Endothelial cell of umbilical vein (primary cell): ENCODE measurements around the gene KRTAP12-3. TPM values are rescaled to one million over a fixed set of nuclear protein-coding genes. Genes with fewer than 3 reads are reported as not detected.
"Not testable (repeated sequence)": the region's sequence is repeated elsewhere in the genome, so short reads cannot be mapped to it uniquely, and the experiment has no call there.

Source experiments
- BruUV-seq: library from RNA; stranded (reverse); fragments of 400-500 nt; replicated peaks from 2 replicates; lab custom pipeline; 2021; lab: Mats Ljungman, UMichigan
- CTCF ChIA-PET: fragments of 300-600, 350-600 bp; sonication (Branson Sonifier 250); formaldehyde crosslinking; loops from one replicate; lab custom pipeline; 2021; ENCODE audit warnings: antibody characterized with exemption, inconsistent platforms; lab: Charles Lee
- POLR2A ChIA-PET: fragments of 300-600, 350-600 bp; sonication (Branson Sonifier 250); formaldehyde crosslinking; loops from one replicate; lab custom pipeline; 2021; ENCODE audit warnings: antibody characterized with exemption, inconsistent platforms; lab: Charles Lee
- DNase-seq: peaks from one replicate; pipeline ENCODE4 v3.0.0-alpha.2; 2011; ENCODE audit warnings: low read depth, low spot score
- FAIRE-seq: peaks from 2 replicates; lab custom pipeline; 2011; peaks lifted over from hg19 to GRCh38; lab: Jason Lieb, UNC
- H2AFZ ChIP-seq: 2 replicates; pipeline ENCODE4 v1.6.0; 2012; ENCODE audit warnings: low read depth, low read length, control low read depth, inconsistent platforms
- H3K27ac ChIP-seq: 2 replicates; pipeline ENCODE4 v1.5.1; 2011; ENCODE audit warnings: low read depth, mild to moderate bottlenecking, control low read depth, low read length, moderate library complexity; ENCODE audit not compliant: insufficient read depth
- H3K27me3 ChIP-seq, 2 experiments: 2 replicates each; pipeline versions ENCODE4 v1.6.0 to v1.6.1; 2011; ENCODE audit warnings: low read length in 2 of 2, mixed read lengths in 1 of 2; ENCODE audit not compliant: control insufficient read depth in 2 of 2, insufficient read depth in 2 of 2
- H3K36me3 ChIP-seq, 2 experiments: 2 replicates in 1 of 2; 3 replicates in 1 of 2; pipeline ENCODE4 v1.5.1; 2011; ENCODE audit warnings: low read length in 2 of 2, mild to moderate bottlenecking in 1 of 2, moderate library complexity in 1 of 2; ENCODE audit not compliant: control insufficient read depth in 2 of 2, insufficient read depth in 2 of 2; ENCODE audit errors: extremely low read depth in 1 of 2
- H3K4me1 ChIP-seq: 3 replicates; pipeline ENCODE4 v1.5.1; 2011; ENCODE audit warnings: mild to moderate bottlenecking, low read length; ENCODE audit not compliant: control insufficient read depth, insufficient read depth; ENCODE audit errors: extremely low read depth
- H3K4me2 ChIP-seq: 2 replicates; pipeline ENCODE4 v1.6.1; 2011; ENCODE audit warnings: low read length, control low read depth, mixed read lengths; ENCODE audit not compliant: insufficient read depth
- H3K4me3 ChIP-seq, 3 experiments: fragments of 200-600 bp in 1 of 3; sonication (generic), shearing (Covaris generic) in 1 of 3; replicated peaks in 1 of 3; 2 replicates each; pipeline ENCODE4 v1.5.1; 2011 to 2016; ENCODE audit warnings: control low read depth in 3 of 3, low read length in 3 of 3, mild to moderate bottlenecking in 2 of 3, inconsistent platforms in 1 of 3, low read depth in 1 of 3, moderate library complexity in 1 of 3; ENCODE audit not compliant: insufficient read depth in 1 of 3
- H3K79me2 ChIP-seq: 2 replicates; pipeline ENCODE4 v1.6.0; 2012; ENCODE audit warnings: low read length, inconsistent platforms; ENCODE audit not compliant: control insufficient read depth, insufficient read depth
- H3K9ac ChIP-seq: replicated peaks from 2 replicates; pipeline ENCODE3; 2011; ENCODE audit warnings: low read length, control low read depth; ENCODE audit not compliant: insufficient read depth; ENCODE audit errors: extremely low read depth
- H3K9me1 ChIP-seq: replicated peaks from 3 replicates; pipeline ENCODE4 v1.6.0; 2011; ENCODE audit warnings: mild to moderate bottlenecking, low read length; ENCODE audit not compliant: control insufficient read depth, insufficient read depth; ENCODE audit errors: extremely low read depth
- H3K9me3 ChIP-seq: replicated peaks from 2 replicates; pipeline ENCODE4 v1.5.1; 2012; ENCODE audit warnings: low read length, inconsistent platforms; ENCODE audit not compliant: control insufficient read depth, insufficient read depth
- H4K20me1 ChIP-seq: replicated peaks from 2 replicates; pipeline ENCODE3; 2011; ENCODE audit warnings: mild to moderate bottlenecking, low read length; ENCODE audit not compliant: control insufficient read depth, insufficient read depth; ENCODE audit errors: extremely low read depth
- CTCF ChIP-seq, 2 donors: IDR thresholded peaks; 1 replicate in 1 of 2; 2 replicates in 1 of 2; pipeline ENCODE4 v1.5.1; 2011; ENCODE audit warnings: low read length in 2 of 2, mild to moderate bottlenecking in 2 of 2, moderate library complexity in 2 of 2, control low read depth in 1 of 2, inconsistent platforms in 1 of 2, low read depth in 1 of 2; ENCODE audit not compliant: insufficient read depth in 1 of 2; ENCODE audit errors: extremely low read depth in 1 of 2
- EZH2 ChIP-seq: IDR thresholded peaks from 2 replicates; pipeline ENCODE4 v1.6.1; 2012; ENCODE audit warnings: borderline replicate concordance, low read depth, mild to moderate bottlenecking, moderate library complexity, low read length, inconsistent platforms; ENCODE audit not compliant: severe bottlenecking
- JUN ChIP-seq: IDR thresholded peaks from 2 replicates; pipeline ENCODE4 v1.6.1; 2011; ENCODE audit warnings: borderline replicate concordance, low read depth; ENCODE audit not compliant: insufficient read length, insufficient read depth
- MYC ChIP-seq: IDR thresholded peaks from one replicate; pipeline ENCODE4 v1.6.1; 2011; ENCODE audit warnings: mild to moderate bottlenecking, low read depth, low read length
- POLR2A ChIP-seq: IDR thresholded peaks from 2 replicates; pipeline ENCODE4 v1.6.1; 2012; ENCODE audit warnings: low read depth, mild to moderate bottlenecking, control low read depth, low read length
- POLR2AphosphoS5 ChIP-seq: IDR thresholded peaks from 2 replicates; pipeline ENCODE4 v1.6.1; 2012; ENCODE audit warnings: low read depth, mild to moderate bottlenecking, control low read depth, low read length, moderate library complexity; ENCODE audit not compliant: insufficient read depth
- dilution Hi-C: fragments of 300-500 bp; cut with MboI; formaldehyde crosslinking; loops from one replicate; pipeline ENCODE4 v1.15.0; 2019; ENCODE audit warnings: low sequenced_read_pairs; ENCODE audit not compliant: extremely low pct_ligation_motif_present
- intact Hi-C: fragments of 100-400 bp; cut with micrococcal nuclease; formaldehyde crosslinking; loops from one replicate; pipeline ENCODE4 v1.10.0; 2022
- polyA plus RNA-seq, 4 experiments: library from polyadenylated mRNA; depleted of rRNA in 3 of 4; stranded (reverse) in 3 of 4; unstranded in 1 of 4; fragments of >200 nt; gene quantifications; 2 replicates each; pipeline versions ENCODE4 v1.2.1 to v1.2.3, GENCODE V29; 2011 to 2012; ENCODE audit warnings: missing spikeins in 1 of 4
- total RNA-seq: library from RNA; stranded (reverse); gene quantifications from 2 replicates; pipeline ENCODE4 v1.2.3, GENCODE V29; 2021

The KRTAP12-3 gene
- total and polyA plus RNA-seq, 2 donors (not counting 3 experiments of a cell fraction or from before 2014, with no cell fraction given), result not detected

DNA sequence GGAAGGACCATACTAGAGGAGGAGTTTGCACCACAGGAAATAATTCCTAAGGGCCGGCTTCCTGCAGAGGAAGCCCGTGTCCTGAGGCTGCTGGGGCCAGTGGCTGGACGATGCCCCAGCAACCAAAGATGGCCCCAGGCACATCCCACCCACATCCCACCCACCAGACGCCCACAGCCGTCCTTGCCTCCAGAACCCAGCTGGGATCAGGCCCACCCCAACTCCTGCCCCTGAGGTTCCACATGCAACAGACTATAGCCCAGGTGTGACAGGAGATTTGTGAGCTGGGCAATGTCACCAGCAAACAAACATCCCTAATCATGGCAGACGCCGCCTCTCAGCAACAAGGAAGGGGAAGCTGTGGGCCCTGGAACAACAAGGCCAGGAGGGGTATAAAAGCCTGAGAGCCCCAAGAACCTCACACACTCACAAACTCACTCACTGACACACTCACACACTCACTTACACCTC is 31.0 kb upstream of the KRTAP12-3 start, which contains the start of gene KRTAP10-9:
KRTAP10-9 (plus strand) TSS at position 421 of the 471 bp plus-strand sequence. CDS start 79 bp downstream, outside the sequence.
- Histone ChIP-seq H3K36me3 (no peaks in the 10 kb centered on the region), H3K27me3 (no peaks in the 10 kb centered on the region), H2AFZ (no peak within 1 kb of the TSS), H3K4me2 (no peak within 1 kb of the TSS), H3K27ac (no peak within 1 kb of the TSS), H3K9ac (no peak within 1 kb of the TSS), H3K4me1 (no peaks in the 10 kb centered on the region), H3K9me3 (no peaks in the 10 kb centered on the region), H4K20me1 (no peaks in the 10 kb centered on the region), H3K4me3 (no peak within 1 kb of the TSS), H3K9me1 (no peaks in the 10 kb centered on the region), H3K79me2 (no peaks in the 10 kb centered on the region)
- ChIA-PET POLR2A (no interaction called here), CTCF (no interaction called here)
- no peak for DNase-seq
- dilution Hi-C loops (no loop called here), intact Hi-C loops (no loop called here)
- TF ChIP-seq MYC (no peak), EZH2 (no peak), JUN (no peak), POLR2AphosphoS5 (no peak), POLR2A (no peak), CTCF (IDR thresholded peaks at IDR 0.05; ENCODE audit: extremely low read depth in 1 of 2, insufficient read depth in 1 of 2, low read depth in 1 of 2, low read length in 2 of 2) (no peak)
- BruUV-seq, result no TSS peak
- no peak for FAIRE-seq

- intact Hi-C loops, H2AFZ ChIP-seq, dilution Hi-C loops, H3K9me3 ChIP-seq, H3K27ac ChIP-seq, H3K9ac ChIP-seq, H3K4me2 ChIP-seq, CTCF ChIA-PET, H3K36me3 ChIP-seq, POLR2A ChIA-PET, DNase-seq, H3K4me1 ChIP-seq, FAIRE-seq, H4K20me1 ChIP-seq, BruUV-seq, H3K27me3 ChIP-seq, H3K79me2 ChIP-seq, H3K4me3 ChIP-seq, H3K9me1 ChIP-seq: not testable (repeated sequence)
Measured at GRCh38 chr21:44627181-44627822, 30.4 kb upstream of the KRTAP12-3 start.

GRCh38 chr21:44627831-44628233 is 29.9 kb upstream of the KRTAP12-3 start:
- dilution Hi-C loops, intact Hi-C loops, CTCF ChIA-PET: not testable (repeated sequence)

More at GRCh38 chr21:44627831-44628233, 29.9 kb upstream of the KRTAP12-3 start:
- FAIRE-seq, DNase-seq, H3K36me3 ChIP-seq, BruUV-seq, H3K9me3 ChIP-seq, H3K9ac ChIP-seq, H3K27ac ChIP-seq, POLR2A ChIA-PET, H3K27me3 ChIP-seq, H3K4me2 ChIP-seq, H3K4me3 ChIP-seq, H3K4me1 ChIP-seq, H2AFZ ChIP-seq, H3K79me2 ChIP-seq, H4K20me1 ChIP-seq, H3K9me1 ChIP-seq: not testable (repeated sequence)
